HG02642 (cell line): ENCODE results near the gene DYSF.

Source experiments
- ATAC-seq: cut with Tn5 transposase; IDR thresholded peaks from one replicate; pipeline ENCODE4 v1.9.1; 2021; ENCODE audit warnings: mild to moderate bottlenecking; ENCODE audit not compliant: unreplicated experiment, poor library complexity

Gene DYSF

GRCh38 chr2:71595569-71595968 lies 142.2 kb downstream of the DYSF start:
- ATAC-seq = no peak

DNA sequence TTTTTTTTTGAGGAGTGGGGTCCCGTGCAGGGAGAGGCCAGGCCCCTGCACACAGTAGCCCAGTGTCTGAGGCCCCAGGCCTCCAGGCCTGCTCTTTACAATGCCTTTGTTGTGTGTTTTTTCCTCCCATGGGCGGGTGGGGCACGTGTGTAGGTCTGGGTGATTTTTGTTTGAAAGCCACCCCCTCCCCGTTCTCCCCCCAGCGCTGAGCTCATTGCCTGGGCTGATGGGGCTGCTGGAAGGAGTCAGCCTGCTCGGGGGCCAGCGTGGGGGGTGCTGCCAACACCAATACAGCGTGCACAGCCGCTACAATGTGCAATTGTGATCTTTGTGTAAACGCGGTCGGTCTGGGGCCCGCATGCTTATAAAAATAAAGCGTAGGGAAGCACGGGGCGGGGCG lies 142.7 kb downstream of the DYSF start:
- ATAC-seq = no peak

GRCh38 chr2:71597756-71598155 lies 144.4 kb downstream of the DYSF start:
- ATAC-seq = no peak

GRCh38 chr2:71598526-71598925 lies 145.2 kb downstream of the DYSF start:
- ATAC-seq = no peak

- no peak for ATAC-seq
These were observed 145.7 kb downstream of the DYSF start for GRCh38 chr2:71599038-71599437.

DNA sequence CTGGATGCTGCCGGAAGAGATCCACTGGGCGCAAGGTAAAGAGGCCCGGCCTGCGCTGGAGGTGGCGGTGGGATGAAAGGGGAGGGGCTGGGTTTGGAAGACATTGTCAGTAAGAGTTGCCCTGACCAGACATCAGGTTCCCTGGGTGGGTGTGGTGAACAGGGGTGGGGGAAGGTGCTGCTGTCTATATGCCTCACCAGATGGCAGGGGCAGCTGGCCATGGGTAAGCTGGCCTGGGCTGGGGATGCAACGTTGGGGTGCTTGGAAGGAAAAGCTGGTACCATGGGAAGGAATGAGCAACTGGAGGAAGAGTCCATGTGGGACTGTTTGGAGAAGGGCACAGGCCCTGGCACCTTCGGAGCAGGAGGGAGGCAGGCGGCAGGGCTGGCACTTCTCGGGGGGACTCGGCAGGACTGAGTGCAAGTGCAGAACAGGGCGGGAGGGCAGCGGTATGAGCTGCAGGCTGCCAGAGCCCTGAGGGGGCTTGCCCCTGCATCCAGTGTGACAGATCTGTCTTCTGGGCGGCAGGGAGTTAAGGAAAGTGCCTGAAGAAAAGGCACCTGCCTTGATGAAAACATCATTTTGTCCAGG lies 146.4 kb downstream of the DYSF start:
- no peak for ATAC-seq

- no peak for ATAC-seq
These were observed 147.2 kb downstream of the DYSF start for GRCh38 chr2:71600555-71600954.

- no peak for ATAC-seq
These were observed 148.1 kb downstream of the DYSF start for GRCh38 chr2:71601136-71602114.

DNA sequence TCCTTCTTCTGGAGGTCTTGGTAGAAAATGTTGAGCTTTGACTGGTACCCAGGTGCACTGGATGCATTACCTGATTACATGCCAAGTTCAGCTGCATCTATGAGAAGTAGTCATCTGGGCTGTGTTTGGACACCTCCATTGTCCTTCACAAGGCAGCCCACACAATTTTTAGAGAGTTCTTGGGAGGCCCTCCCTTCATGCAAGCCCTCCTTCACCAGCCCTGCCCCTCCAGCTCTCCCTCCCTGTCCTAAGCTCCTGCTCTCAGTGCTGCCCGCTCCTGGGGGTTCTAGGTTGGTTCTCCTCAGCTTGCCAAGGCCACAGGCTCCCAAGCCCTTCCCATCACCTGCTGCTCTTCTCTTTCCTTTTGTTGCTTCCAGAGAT lies 148.7 kb downstream of the DYSF start:
- ATAC-seq = no peak

DNA sequence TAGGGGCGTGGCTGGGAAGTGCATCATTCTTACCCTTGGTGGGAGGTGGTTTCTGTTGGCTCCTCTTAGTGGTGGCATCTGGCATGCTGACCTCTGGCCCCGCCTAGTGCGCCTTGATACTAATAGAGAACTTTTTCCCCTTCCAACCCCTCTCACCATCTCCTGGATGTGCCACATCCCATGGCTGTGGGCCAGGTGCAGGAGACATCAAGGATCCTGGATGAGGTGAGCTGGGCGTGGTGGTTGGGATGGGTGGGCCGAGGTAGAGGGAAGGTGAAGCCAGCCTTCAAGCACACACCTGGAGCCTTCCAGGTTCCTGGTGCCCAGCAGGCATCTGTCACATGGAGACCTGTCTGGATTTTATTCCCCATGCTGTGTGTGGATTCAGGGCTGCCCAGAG lies 149.2 kb downstream of the DYSF start:
- ATAC-seq = no peak

- no peak for ATAC-seq
These were observed 150.0 kb downstream of the DYSF start for GRCh38 chr2:71603311-71603811.

GRCh38 chr2:71603851-71604725 lies 150.7 kb downstream of the DYSF start:
- no peak for ATAC-seq

GRCh38 chr2:71604726-71605120 lies 151.4 kb downstream of the DYSF start:
- ATAC-seq = no peak

GRCh38 chr2:71605173-71605641 lies 151.8 kb downstream of the DYSF start:
- no peak for ATAC-seq

DNA sequence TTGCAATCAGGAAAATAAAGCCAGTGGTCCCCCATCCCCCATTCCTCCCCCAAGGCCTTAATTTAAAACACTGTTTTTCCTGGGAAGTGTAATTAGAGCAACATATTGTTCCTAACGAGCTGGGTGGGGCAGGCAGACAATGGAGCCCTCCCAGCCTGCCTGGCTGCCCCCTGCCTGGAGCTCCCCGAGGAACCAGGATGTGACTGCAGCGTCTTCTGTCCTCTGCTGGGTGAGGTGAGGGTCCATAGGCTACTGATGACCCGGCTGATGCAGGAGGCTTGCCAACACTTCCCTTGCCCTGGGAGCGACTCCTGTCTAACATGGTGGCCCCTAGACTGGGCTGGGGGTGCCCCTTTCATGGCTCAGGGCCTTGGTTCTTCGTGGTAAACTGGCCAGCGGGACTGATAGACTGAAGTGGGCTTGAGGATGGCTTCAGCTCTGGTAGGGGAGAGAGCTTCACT lies 152.4 kb downstream of the DYSF start:
- ATAC-seq = no peak

GRCh38 chr2:71606244-71606643 lies 152.9 kb downstream of the DYSF start:
- no peak for ATAC-seq

DNA sequence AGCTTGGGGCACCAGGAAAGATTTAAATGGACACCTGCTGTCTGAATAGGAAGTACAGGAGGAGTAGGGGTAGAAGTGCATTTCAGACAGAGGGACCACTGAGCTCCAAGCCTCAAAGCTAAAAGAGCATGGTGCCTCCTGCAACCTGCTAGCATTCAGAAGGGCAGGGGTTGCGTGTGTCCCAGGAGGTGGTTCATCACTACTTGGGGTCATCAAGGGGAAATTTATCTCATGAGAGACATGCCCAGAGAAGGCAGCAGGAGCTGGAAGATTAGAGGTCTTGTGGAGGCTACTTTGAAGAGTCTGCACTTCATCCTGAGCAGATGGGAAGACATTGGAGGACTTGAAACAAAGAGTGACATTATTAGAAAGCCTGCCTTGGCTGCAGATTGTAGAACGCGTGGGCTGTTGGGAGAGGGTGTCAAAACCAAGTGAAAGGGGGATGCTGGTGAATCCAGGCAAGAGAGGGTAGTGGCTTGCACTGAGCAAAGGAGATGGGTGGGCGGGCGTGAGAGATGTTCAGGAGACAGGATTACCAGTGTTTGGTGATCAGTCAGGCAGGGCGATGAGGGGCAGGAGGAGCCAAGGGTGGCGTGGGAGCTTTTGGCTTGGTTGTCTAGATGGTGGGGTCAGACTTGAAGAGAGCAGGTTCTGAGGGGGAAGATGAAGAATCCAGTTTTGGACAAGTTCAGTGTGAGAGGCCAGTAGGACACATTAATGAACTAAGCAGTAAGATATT lies 154.0 kb downstream of the DYSF start:
- ATAC-seq = no peak

DNA sequence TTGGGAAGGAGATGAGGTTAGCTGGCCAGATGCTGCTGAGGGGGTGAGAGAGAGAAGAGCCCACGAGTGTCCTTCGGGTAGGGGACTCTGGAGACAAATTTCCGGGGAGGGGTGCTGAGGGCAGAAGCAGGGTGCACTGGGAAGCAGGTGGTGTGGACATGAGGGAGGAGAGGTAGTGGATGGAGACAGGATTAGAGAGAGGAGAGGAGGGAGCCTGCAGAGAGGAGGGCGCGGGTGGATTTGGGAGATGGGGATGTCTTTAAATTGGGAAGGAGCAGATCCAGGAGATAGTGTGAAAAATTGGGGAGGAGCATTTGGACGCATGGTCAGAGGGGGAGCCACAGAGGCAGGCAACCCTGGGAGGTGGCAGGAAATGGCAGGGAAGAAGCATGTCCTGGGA lies 154.7 kb downstream of the DYSF start:
- no peak for ATAC-seq

- ATAC-seq = no peak
These were observed 155.1 kb downstream of the DYSF start for GRCh38 chr2:71608441-71608840.

DNA sequence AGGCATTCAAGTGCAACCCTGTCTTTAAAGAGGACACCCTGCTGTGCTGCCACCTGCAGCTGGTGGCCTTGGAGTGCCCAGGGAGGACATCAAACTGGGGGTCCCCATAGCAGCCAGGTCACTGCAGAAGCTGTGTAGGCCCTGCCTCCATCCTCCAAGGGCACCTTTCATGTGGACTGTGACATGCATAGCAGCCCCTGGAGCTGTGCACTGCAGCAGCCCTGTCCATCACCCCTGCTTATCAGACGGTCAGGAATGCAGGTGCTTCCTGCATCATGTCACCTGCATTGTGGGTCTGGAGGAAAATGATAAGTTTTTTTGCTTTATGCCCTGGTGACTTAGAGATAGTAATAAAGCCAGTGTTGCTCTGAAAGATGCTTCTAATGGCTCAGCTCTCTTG lies 155.7 kb downstream of the DYSF start:
- no peak for ATAC-seq
